Lower leg skin (tissue), 4 donors: ENCODE data around the gene TBC1D22A. TPM values are rescaled to one million over a fixed set of nuclear protein-coding genes. Genes with fewer than 3 reads are reported as not detected.

Source experiments
- DNase-seq, 2 donors: peaks; one replicate each; pipeline ENCODE4 v3.0.0-alpha.2; 2019; ENCODE audit warnings: low spot score in 2 of 2
- H3K4me3 ChIP-seq: fragments of 200-600 bp; sonication (generic); 2 replicates; pipeline ENCODE4 v1.5.1; 2017; ENCODE audit warnings: mild to moderate bottlenecking, low read depth; ENCODE audit not compliant: poor library complexity, severe bottlenecking
- CTCF ChIP-seq, 3 donors: fragments of 450-650 bp; IDR thresholded peaks; one replicate each; pipeline ENCODE4 v1.5.1; 2016; ENCODE audit warnings: antibody characterized with exemption in 3 of 3, mild to moderate bottlenecking in 3 of 3, moderate library complexity in 2 of 3
- POLR2A ChIP-seq, 2 donors: fragments of 450-650 bp; IDR thresholded peaks; one replicate each; pipeline ENCODE4 v1.6.1; 2016 to 2017; ENCODE audit warnings: antibody characterized with exemption in 2 of 2, mild to moderate bottlenecking in 1 of 2, moderate library complexity in 1 of 2
- WGBS, 2 donors: methylation state at CpG; one replicate each; pipeline ENCODE4 v1.1.5; 2018; 5-methylcytosine and 5-hydroxymethylcytosine counted together
- intact Hi-C: fragments of 100-400 bp; cut with DNase I; formaldehyde crosslinking; loops from one replicate; pipeline ENCODE4 v1.15.0; 2023; ENCODE audit warnings: low total_unique reads
- total RNA-seq, 4 donors: library from RNA; depleted of rRNA; stranded (reverse); fragments of >200 nt; gene quantifications; one replicate each; pipeline ENCODE4 v1.1.0, GENCODE V29; 2016

Gene TBC1D22A
- total RNA-seq, 4 donors from 2014 or later = 21.8 to 32.3 (median 31.6) TPM

GRCh38 chr22:47080100-47080499, 317.6 kb downstream of the TBC1D22A start:
- TF ChIP-seq CTCF (IDR thresholded peaks at IDR 0.05) (no peak), POLR2A (IDR thresholded peaks at IDR 0.05) (no peak)
- 86 to 87% methylated on average over 3 of the region's 3 CpGs for WGBS, 2 donors
- intact Hi-C loops = no loop called here
- H3K4me3 ChIP-seq = no peak overlapping the region
- no peak for DNase-seq

GRCh38 chr22:47082505-47082904, 320.1 kb downstream of the TBC1D22A start:
- no peak for TF ChIP-seq CTCF (IDR thresholded peaks at IDR 0.05)
- no peak for TF ChIP-seq POLR2A (IDR thresholded peaks at IDR 0.05)
- intact Hi-C loops = no loop called here
- WGBS, 2 donors = 93 to 96% methylated on average over 1 of the region's 1 CpG
- DNase-seq = peak in 1 of 2 donors; percentile 9
- H3K4me3 ChIP-seq = no peak overlapping the region

GRCh38 chr22:47083379-47083986, 321.0 kb downstream of the TBC1D22A start:
- H3K4me3 ChIP-seq = no peak overlapping the region
- 95 to 97% methylated on average over 14 of the region's 14 CpGs for WGBS, 2 donors
- peak in 1 of 2 donors; percentile 54 for DNase-seq
- TF ChIP-seq CTCF (IDR thresholded peaks at IDR 0.05) (no peak), POLR2A (IDR thresholded peaks at IDR 0.05) (no peak)
- intact Hi-C loops = no loop called here

DNA sequence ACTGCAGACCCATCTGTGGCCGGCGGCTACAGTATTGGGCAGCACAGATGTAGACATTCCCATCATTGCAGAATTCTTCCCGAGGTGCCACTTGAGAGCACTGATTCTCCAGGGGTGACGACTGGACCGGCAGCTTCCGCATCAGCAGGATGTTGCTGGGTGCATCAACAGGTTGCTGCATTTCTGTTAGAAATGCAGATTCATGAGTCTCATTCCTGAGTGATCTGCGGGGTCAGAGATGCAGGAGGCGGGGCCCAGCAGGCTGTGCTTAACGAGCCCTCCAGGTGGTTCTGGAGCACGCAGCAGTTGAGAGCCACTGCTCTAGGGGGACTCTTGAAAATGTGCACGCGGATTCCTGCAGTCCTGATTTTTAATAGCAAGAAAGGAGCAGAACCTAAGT, 321.8 kb downstream of the TBC1D22A start:
- intact Hi-C loops = no loop called here
- 85 to 87% methylated on average over 12 of the region's 12 CpGs for WGBS, 2 donors
- TF ChIP-seq CTCF (IDR thresholded peaks at IDR 0.05) (no peak), POLR2A (IDR thresholded peaks at IDR 0.05) (no peak)
- peak in 1 of 2 donors; percentile 28 for DNase-seq
- no peak overlapping the region for H3K4me3 ChIP-seq

DNA sequence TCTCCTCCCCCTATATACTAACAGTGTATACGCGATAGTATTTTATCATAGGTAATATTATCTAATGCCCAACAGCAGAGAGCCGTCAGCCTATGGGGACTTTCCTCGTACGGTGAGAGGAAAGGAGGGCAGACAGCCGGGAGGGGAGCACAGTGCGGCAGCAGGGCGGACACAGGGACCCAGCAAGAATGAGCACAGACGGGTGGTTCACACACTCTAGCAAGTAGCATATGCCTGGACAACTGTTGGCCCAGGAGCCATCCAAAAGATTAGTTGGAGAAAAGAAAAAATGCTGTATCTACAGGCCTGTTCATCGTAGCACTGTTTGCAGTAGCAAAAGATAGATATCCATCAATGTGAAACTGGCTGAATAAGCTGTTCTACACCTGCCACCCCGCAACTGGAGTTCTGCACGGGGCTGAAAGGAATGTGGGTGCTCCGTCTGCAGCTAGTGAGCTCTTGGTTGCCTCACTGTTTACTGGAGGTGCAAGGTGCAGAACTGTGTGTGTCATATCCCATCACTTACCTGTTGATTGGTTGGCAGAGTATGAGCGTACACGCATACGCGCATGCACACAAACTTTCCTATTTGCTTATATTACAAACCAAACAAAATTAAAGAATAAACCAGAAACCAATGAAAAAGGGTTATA, 324.3 kb downstream of the TBC1D22A start:
- intact Hi-C loops = no loop called here
- TF ChIP-seq POLR2A (IDR thresholded peaks at IDR 0.05) (no peak), CTCF (IDR thresholded peaks at IDR 0.05) (no peak)
- DNase-seq = peak in 1 of 2 donors; percentile 28
- 92 to 95% methylated on average over 17 of the region's 17 CpGs for WGBS, 2 donors
- H3K4me3 ChIP-seq = no peak overlapping the region
